ENCODE measurements around the gene RGS1.

GRCh38 chr1:192628396-192629057, 53.0 kb downstream of the RGS1 start:
- TF ChIP-seq CTCF (IDR thresholded peaks at IDR 0.05) (no peak), POLR2AphosphoS5 (IDR thresholded peaks at IDR 0.05) (no peak)
